Sigmoid colon (tissue), 4 donors: Measurements from ENCODE around the gene ADGRF1.

Experiments
- EP300 ChIP-seq, 4 donors: sonication (generic); formaldehyde crosslinking; IDR thresholded peaks; one replicate each; pipeline ENCODE4 v1.6.1; 2017; ENCODE audit warnings: antibody characterized with exemption in 4 of 4
- POLR2A ChIP-seq, 2 donors: fragments of 450-650 bp; IDR thresholded peaks; one replicate each; pipeline ENCODE4 v1.6.1; 2016; ENCODE audit warnings: antibody characterized with exemption in 2 of 2, mild to moderate bottlenecking in 2 of 2, moderate library complexity in 2 of 2
- POLR2AphosphoS5 ChIP-seq, 4 donors: sonication (generic); formaldehyde crosslinking; IDR thresholded peaks; one replicate each; pipeline ENCODE4 v1.6.1; 2017; ENCODE audit warnings: antibody characterized with exemption in 4 of 4
- TF ChIP-seq, protein P1 (sequence below), 4 experiments: fragments of 450-650 bp in 3 of 4; fragments of 200-600 bp in 1 of 4; IDR thresholded peaks; one replicate each; pipeline ENCODE4 v1.5.1; 2016 to 2019; ENCODE audit warnings: antibody characterized with exemption in 4 of 4, mild to moderate bottlenecking in 3 of 4, moderate library complexity in 2 of 4

DNA sequence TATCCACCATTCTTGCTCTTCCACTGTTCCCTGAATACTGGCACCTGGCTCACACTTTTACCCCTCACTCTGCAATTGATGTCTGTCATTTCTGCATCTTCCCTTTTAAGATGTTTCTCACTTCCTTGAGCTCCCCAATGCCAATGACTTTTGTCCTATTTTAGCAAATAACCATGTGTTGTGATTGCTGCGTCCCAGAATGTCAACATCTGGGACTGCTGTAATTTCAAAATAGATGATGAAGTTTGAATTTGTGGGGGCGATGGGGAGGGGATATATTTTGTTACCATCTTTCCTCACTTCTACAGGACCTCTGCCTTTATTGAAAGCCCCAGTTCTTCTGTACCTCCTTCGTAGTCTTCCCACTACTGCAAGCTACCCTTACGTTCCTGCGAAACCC lies 80.4 kb downstream of the ADGRF1 start:
- TF ChIP-seq, protein P1, sequence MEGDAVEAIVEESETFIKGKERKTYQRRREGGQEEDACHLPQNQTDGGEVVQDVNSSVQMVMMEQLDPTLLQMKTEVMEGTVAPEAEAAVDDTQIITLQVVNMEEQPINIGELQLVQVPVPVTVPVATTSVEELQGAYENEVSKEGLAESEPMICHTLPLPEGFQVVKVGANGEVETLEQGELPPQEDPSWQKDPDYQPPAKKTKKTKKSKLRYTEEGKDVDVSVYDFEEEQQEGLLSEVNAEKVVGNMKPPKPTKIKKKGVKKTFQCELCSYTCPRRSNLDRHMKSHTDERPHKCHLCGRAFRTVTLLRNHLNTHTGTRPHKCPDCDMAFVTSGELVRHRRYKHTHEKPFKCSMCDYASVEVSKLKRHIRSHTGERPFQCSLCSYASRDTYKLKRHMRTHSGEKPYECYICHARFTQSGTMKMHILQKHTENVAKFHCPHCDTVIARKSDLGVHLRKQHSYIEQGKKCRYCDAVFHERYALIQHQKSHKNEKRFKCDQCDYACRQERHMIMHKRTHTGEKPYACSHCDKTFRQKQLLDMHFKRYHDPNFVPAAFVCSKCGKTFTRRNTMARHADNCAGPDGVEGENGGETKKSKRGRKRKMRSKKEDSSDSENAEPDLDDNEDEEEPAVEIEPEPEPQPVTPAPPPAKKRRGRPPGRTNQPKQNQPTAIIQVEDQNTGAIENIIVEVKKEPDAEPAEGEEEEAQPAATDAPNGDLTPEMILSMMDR (IDR thresholded peaks at IDR 0.05), result no peak
- TF ChIP-seq POLR2AphosphoS5 (IDR thresholded peaks at IDR 0.05) (no peak), POLR2A (IDR thresholded peaks at IDR 0.05) (no peak), EP300 (IDR thresholded peaks at IDR 0.05) (no peak)
